ENCODE measurements around the gene ADAMTS13. TPM values are rescaled to one million over a fixed set of nuclear protein-coding genes. Genes with fewer than 3 reads are reported as not detected.

ADAMTS13 gene
- total and polyA plus RNA-seq, 11 donors = 0.64 to 5.8 (median 2.7) TPM

DNA sequence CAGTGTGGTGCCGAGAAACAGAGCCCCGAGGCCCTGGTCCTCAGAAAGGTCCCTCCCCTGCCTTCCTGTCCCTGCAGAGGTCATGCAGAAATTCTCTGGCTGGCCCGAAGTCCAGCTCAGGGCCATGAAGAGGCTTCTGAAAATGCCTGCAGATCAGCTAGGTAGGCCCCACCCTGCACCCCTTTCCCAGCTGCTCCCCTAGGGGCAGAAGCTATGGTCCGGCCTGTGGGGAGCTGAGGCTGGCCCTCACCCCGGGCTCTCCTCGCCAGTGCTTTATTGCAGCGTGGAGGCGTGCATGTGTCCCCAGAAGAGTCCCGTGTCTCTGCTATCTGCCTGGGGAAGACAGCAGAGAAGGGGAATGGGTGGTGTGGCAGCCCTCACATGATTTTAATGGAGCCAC is 24.3 kb upstream of the ADAMTS13 start:
- peaks cover 0 to 19% (median 0%) of the 10 kb centered on the region in 9 donors for H3K27me3 ChIP-seq
- DNase-seq (peak in 1 of 5 donors; percentile 40), ATAC-seq (no peak)
- TF ChIP-seq, protein P1, sequence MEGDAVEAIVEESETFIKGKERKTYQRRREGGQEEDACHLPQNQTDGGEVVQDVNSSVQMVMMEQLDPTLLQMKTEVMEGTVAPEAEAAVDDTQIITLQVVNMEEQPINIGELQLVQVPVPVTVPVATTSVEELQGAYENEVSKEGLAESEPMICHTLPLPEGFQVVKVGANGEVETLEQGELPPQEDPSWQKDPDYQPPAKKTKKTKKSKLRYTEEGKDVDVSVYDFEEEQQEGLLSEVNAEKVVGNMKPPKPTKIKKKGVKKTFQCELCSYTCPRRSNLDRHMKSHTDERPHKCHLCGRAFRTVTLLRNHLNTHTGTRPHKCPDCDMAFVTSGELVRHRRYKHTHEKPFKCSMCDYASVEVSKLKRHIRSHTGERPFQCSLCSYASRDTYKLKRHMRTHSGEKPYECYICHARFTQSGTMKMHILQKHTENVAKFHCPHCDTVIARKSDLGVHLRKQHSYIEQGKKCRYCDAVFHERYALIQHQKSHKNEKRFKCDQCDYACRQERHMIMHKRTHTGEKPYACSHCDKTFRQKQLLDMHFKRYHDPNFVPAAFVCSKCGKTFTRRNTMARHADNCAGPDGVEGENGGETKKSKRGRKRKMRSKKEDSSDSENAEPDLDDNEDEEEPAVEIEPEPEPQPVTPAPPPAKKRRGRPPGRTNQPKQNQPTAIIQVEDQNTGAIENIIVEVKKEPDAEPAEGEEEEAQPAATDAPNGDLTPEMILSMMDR (IDR thresholded peaks at IDR 0.05) = no peak
- TF ChIP-seq POLR2A (IDR thresholded peaks at IDR 0.05) = no peak
- H3K36me3 ChIP-seq = peaks cover 0 to 3% (median 0%) of the 10 kb centered on the region in 9 donors
- H3K4me3 ChIP-seq = no peak overlapping the region
- H3K4me1 ChIP-seq = no peaks in the 10 kb centered on the region
- H3K9me3 ChIP-seq = no peaks in the 10 kb centered on the region
- intact Hi-C loops (cut with DNase I) = no loop called here
- 63 to 68% (median 64%) methylated on average over 7 to 9 of the region's 9 CpGs for WGBS, 4 donors
- H3K27ac ChIP-seq = no peak overlapping the region

DNA sequence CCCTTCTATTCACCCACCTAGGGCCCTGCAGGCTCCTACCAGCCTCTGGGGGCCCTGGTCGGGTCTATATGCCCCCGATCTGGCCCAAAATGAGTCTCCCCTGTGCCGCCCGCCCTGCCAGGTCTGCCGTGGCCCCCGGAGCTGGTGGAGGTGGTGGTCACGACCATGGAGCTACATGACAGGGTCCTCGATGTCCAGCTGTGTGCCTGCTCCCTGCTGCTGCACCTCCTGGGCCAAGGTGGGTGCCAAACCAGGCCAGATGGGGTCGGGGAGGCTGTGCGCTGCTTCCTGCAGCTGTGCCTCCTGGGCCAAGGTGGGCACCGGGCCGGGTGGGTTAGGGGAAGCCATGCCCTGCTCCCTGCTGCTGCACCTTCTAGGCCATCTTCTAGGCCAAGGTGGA is 21.9 kb upstream of the ADAMTS13 start:
- TF ChIP-seq, protein P1 (IDR thresholded peaks at IDR 0.05) = no peak
- TF ChIP-seq POLR2A (IDR thresholded peaks at IDR 0.05) = no peak
- no peak for ATAC-seq
- whole genome bisulfite sequencing, 4 donors = 90 to 94% (median 92%) methylated on average over 8 to 12 of the region's 12 CpGs

DNA sequence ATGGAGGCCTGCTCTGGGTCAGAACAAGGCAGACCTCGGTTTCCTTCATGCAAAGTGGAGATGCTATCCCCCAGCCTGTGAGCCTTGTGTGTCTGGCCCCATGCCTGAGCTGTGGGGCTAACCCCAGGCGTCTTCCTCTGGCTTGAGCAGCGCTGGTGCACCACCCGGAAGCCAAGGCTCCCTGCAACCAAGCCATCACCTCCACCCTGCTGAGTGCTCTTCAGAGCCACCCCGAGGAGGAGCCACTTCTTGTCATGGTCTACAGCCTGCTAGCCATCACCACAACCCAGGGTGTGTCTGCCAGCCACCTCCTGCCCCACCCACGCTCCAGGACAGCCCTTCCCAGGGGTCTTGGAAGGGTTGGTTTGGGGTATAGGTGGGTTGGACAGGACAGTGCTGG is 20.6 kb upstream of the ADAMTS13 start:
- WGBS, 4 donors = 85 to 92% (median 88%) methylated on average over 2 to 6 of the region's 6 CpGs
- intact Hi-C loops (cut with DNase I) = loop anchor here in 3 of 10 donors (10.0 kb wide), 2 partner anchors 217 to 323 kb away; no protein-coding TSS in a partner anchor
- DNase-seq (no peak), ATAC-seq (no peak)
- H3K4me3 ChIP-seq = no peak overlapping the region
- TF ChIP-seq POLR2A (IDR thresholded peaks at IDR 0.05) = no peak
- TF ChIP-seq, protein P1 (IDR thresholded peaks at IDR 0.05) = no peak
- peaks cover 0 to 26% (median 15%) of the 10 kb centered on the region in 9 donors for H3K36me3 ChIP-seq
- H3K4me1 ChIP-seq = peaks cover 0 to 16% (median 0%) of the 10 kb centered on the region in 12 donors
- H3K27ac ChIP-seq = no peak overlapping the region
- no peaks in the 10 kb centered on the region for H3K9me3 ChIP-seq
- no peaks in the 10 kb centered on the region for H3K27me3 ChIP-seq

More for the DNA sequence above, 21.9 kb upstream of the ADAMTS13 start:
- no peaks in the 10 kb centered on the region for H3K9me3 ChIP-seq
- DNase-seq = no peak
- H3K36me3 ChIP-seq = peaks cover 0 to 13% (median 5%) of the 10 kb centered on the region in 9 donors
- H3K27ac ChIP-seq = no peak overlapping the region
- no peak overlapping the region for H3K4me3 ChIP-seq
- intact Hi-C loops (cut with DNase I) = loop anchor here in 3 of 10 donors (10.0 kb wide), 2 partner anchors 215 to 325 kb away; no protein-coding TSS in a partner anchor
- H3K4me1 ChIP-seq = peaks cover 0 to 5% (median 0%) of the 10 kb centered on the region in 12 donors
- H3K27me3 ChIP-seq = peaks cover 0 to 4% (median 0%) of the 10 kb centered on the region in 9 donors

DNA sequence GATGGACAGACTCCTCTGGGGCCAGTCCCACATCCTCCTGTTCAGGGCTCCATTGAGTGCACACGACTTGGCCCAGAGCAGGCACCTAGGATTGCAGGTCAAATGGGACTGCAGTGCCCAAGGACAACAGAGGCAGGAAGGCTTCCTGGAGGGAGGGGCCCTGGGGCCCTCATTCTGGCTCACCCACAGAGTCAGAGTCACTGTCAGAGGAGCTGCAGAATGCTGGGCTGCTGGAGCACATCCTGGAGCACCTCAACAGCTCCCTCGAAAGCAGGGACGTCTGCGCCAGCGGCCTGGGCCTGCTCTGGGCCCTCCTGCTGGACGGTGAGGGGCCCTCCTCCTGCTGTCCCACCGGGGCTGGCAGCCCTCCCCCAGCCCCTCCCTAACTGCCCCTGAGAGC is 19.5 kb upstream of the ADAMTS13 start:
- intact Hi-C loops (cut with DNase I) = loop anchor here in 3 of 10 donors (10.0 kb wide), 2 partner anchors 218 to 322 kb away; no protein-coding TSS in a partner anchor
- WGBS, 4 donors = 68 to 82% (median 74%) methylated on average over 3 to 7 of the region's 7 CpGs

More for the DNA sequence above, 19.5 kb upstream of the ADAMTS13 start:
- no peaks in the 10 kb centered on the region for H3K27me3 ChIP-seq
- no peak for ATAC-seq
- no peaks in the 10 kb centered on the region for H3K9me3 ChIP-seq
- TF ChIP-seq POLR2A (IDR thresholded peaks at IDR 0.05) = no peak
- TF ChIP-seq, protein P1 (IDR thresholded peaks at IDR 0.05) = no peak
- H3K4me1 ChIP-seq = peaks cover 0 to 17% (median 0%) of the 10 kb centered on the region in 12 donors
- H3K27ac ChIP-seq = no peak overlapping the region
- no peak overlapping the region for H3K4me3 ChIP-seq
- H3K36me3 ChIP-seq = peaks cover 0 to 37% (median 23%) of the 10 kb centered on the region in 9 donors
- DNase-seq = peak in 1 of 5 donors; percentile 23

Measured in heart left ventricle (tissue), 16 donors.